ENCODE results near the gene OR52E4.

Gene OR52E4

DNA sequence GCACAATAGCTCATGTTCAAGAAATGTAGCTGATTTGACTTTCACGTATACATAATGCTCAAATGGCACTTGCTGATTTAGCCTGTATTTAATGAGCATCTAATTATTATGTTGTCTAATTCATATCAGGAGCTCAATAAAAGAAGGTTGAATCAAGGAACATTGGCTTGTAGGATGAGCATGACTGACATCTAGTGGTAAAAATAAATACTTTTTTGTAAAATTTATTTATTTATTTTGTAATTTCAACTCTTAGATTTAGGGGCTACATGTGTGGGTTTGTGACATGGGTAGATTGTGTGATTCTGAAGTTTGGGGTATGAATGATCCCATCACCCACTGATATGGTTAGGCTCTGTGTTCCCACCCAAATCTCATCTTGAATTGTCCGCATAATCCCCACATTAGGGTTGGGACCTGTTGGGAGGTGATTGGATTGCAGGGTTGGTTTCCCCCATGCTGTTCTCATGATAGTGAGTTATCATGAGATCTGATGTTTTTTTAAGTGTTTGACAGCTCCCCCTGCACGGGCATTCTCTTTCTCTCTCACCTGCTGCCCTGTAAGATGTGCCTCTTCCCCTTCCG is 10.9 kb downstream of the OR52E4 start:
- TF ChIP-seq, protein P1, sequence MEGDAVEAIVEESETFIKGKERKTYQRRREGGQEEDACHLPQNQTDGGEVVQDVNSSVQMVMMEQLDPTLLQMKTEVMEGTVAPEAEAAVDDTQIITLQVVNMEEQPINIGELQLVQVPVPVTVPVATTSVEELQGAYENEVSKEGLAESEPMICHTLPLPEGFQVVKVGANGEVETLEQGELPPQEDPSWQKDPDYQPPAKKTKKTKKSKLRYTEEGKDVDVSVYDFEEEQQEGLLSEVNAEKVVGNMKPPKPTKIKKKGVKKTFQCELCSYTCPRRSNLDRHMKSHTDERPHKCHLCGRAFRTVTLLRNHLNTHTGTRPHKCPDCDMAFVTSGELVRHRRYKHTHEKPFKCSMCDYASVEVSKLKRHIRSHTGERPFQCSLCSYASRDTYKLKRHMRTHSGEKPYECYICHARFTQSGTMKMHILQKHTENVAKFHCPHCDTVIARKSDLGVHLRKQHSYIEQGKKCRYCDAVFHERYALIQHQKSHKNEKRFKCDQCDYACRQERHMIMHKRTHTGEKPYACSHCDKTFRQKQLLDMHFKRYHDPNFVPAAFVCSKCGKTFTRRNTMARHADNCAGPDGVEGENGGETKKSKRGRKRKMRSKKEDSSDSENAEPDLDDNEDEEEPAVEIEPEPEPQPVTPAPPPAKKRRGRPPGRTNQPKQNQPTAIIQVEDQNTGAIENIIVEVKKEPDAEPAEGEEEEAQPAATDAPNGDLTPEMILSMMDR (IDR thresholded peaks at IDR 0.05; ENCODE audit: low read length, missing control alignments): peak; percentile 52
- DNase-seq (ENCODE audit: low read depth): peak; percentile 29
- H3K4me3 ChIP-seq (replicated peaks; ENCODE audit: low read depth, low read length): no peak overlapping the region

DNA sequence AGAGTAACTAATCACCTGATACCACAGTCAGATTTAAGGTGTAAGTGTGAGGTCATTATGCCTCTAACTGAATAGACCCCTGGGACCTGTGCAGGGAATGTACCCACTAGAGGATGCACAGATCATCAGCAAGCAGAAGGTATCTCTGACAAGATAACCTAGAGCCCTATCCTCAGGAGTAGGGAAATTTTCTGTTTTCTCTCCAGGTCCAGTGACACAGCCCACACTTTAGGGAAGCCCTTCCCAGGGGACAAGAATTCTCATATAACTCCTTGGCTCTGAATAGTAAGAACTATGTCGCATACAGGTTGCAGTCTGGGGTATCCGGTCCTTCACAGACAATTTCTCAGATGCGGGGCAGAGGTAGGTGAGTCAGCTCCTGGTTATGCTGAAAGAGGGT is 12.5 kb downstream of the OR52E4 start, which contains the start of gene OR52E5:
Gene OR52E5, plus strand, starts transcription at position 301 of the 400 bp plus-strand sequence. CDS start 7,569 bp downstream, outside the sequence.
- no peak within 1 kb of the TSS for H3K4me3 ChIP-seq (replicated peaks; ENCODE audit: low read depth, low read length)
- no peak for DNase-seq (ENCODE audit: low read depth)
- TF ChIP-seq, protein P1 (IDR thresholded peaks at IDR 0.05; ENCODE audit: low read length, missing control alignments): no peak

DNA sequence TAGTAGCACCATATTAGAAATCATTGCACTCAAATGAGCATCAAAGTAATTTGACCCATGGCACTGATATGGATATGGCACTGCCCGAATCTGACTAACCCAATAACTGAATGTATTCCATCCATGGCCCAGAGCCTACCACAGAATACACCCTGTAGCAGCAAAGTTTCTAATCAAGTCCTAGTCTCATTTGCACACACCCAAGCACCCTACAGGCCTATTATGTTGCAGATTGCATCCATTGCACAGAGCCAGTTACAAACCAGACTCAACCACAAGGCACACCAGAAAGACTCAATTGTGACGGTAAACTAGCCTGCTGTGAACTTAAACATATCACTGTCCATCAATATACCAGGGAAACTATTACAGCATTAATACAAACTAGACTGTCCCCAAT is 19.1 kb downstream of the OR52E4 start:
- no peak for DNase-seq (ENCODE audit: low read depth)
- H3K4me3 ChIP-seq (replicated peaks; ENCODE audit: low read depth, low read length): no peak overlapping the region
- TF ChIP-seq, protein P1 (IDR thresholded peaks at IDR 0.05; ENCODE audit: low read length, missing control alignments): no peak

DNA sequence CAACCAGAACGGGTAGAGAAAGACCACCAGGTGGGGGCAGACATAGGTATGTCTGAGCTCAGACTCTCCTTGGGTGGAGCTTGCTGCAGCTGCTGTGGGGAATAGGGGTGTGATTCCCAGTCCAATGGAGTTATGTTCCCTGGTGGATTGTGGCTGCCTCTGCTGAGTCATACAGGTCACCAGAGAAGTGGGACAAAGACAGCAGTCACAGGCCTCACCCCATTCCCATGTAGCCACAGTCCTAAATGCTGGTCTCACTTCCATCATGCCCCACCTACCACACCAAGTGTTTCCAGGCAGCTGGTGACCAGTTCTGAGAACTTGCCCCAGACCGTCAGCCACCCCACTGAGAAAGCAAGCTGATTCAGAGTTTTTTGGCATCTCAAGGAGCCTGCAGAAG is 30.1 kb downstream of the OR52E4 start:
- H3K4me3 ChIP-seq (replicated peaks; ENCODE audit: low read depth, low read length): no peak overlapping the region
- TF ChIP-seq, protein P1 (IDR thresholded peaks at IDR 0.05; ENCODE audit: low read length, missing control alignments): no peak
- no peak for DNase-seq (ENCODE audit: low read depth)

DNA sequence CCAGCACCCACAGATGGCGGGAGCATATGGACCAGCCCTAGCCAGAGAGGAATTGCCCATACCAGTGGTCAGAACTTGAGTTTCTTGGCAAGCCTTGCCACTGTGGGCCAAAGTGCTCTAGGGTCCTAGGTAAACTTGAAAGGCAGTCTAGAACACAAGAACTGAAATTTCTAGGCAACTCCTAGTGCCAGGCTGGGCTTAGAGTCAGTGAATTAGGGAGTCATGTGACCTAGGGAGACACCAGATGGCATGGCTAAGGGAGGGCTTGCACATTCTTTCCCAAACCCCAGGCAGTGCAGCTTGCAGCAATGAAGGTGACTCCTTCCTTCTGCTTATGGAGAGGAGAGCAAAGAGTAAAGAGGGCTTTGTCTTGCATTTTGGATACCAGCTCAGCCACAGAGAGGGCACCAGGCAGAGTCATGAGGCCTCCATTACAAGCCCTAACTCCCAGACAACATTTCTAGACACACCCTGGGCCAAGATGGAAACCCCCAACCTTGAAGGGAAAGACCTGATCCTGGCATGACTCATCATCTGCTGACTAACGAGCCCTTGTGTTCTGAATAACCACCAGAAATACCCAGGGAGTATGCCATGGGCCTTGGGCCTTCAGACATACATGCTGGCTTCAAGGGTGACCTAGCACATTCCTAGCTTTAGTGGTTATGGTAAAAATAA is 42.5 kb downstream of the OR52E4 start:
- TF ChIP-seq, protein P1 (IDR thresholded peaks at IDR 0.05; ENCODE audit: low read length, missing control alignments): no peak
- no peak for DNase-seq (ENCODE audit: low read depth)
- H3K4me3 ChIP-seq (replicated peaks; ENCODE audit: low read depth, low read length): no peak overlapping the region

DNA sequence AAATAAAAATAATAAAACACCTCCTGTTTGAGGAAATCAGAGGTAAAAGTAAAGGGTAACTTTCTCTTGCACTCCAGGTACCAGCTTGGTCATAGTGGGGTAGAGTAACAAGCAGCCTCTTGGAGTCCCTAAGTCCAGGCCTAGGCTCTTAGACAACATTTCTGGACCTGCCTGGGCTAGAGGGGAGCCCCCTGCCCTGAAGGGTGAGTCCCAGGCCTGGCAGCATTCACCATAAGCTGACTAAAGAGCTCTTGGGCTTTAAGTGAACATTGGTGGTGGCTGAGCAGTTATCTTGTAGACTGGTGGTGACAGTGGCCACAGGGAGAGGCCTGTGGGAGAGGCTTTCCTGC is 43.0 kb downstream of the OR52E4 start:
- H3K4me3 ChIP-seq (replicated peaks; ENCODE audit: low read depth, low read length): no peak overlapping the region
- TF ChIP-seq, protein P1 (IDR thresholded peaks at IDR 0.05; ENCODE audit: low read length, missing control alignments): no peak
- no peak for DNase-seq (ENCODE audit: low read depth)

DNA sequence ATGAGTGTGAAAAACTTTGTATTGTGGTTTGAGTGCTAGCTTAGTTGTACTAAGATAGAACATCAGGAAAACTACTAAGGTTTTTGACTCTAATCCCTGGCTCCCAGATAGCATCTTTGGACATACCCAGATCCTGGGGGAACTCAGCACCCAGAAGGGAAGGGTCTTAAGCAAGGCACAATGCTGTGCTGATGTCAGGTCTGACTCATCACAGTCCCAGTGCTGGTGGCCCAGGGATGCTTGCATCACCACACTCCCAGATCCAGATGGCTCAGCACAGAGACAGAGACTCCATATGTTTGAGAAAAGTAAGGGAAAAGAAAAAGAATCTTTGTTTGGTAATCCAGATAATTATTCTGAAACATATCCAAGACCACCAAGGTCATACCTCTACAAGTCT is 43.4 kb downstream of the OR52E4 start:
- H3K4me3 ChIP-seq (replicated peaks; ENCODE audit: low read depth, low read length): no peak overlapping the region
- TF ChIP-seq, protein P1 (IDR thresholded peaks at IDR 0.05; ENCODE audit: low read length, missing control alignments): no peak
- no peak for DNase-seq (ENCODE audit: low read depth)

Measured in fibroblast of pulmonary artery (primary cell).